Colon (tissue), 2 donors: ENCODE data around the gene TUBB6.

Experiments
- FAIRE-seq: peaks from 2 replicates; lab custom pipeline; 2012; peaks lifted over from hg19 to GRCh38; lab: Jason Lieb, UNC
- donor health status: control.
- donor health status: control.

The TUBB6 gene

GRCh38 chr18:12314591-12315305, 6.7 kb downstream of the TUBB6 start:
- FAIRE-seq, result no peak

- FAIRE-seq, result no peak
These were observed 7.4 kb downstream of the TUBB6 start for GRCh38 chr18:12315490-12315889.

DNA sequence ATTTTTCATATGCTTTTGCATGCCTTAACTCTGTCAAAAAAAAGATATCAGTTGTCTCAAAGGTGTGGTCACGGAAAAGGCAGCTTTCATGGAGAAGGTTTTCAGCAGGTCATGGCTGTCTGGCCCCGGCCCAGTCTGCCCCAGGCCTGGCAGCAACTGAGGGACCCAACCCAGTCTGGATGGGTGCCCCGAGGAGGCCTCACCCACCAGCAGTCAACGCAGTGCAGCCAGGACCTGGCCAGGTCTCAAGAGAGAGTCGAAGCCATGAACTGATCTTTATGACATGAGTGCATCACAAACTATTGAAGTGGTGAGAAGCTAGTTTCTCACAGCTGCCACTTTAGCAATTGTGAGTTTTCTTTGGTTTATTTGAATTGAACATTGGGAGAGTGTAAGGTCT, 7.9 kb downstream of the TUBB6 start:
- no peak for FAIRE-seq

DNA sequence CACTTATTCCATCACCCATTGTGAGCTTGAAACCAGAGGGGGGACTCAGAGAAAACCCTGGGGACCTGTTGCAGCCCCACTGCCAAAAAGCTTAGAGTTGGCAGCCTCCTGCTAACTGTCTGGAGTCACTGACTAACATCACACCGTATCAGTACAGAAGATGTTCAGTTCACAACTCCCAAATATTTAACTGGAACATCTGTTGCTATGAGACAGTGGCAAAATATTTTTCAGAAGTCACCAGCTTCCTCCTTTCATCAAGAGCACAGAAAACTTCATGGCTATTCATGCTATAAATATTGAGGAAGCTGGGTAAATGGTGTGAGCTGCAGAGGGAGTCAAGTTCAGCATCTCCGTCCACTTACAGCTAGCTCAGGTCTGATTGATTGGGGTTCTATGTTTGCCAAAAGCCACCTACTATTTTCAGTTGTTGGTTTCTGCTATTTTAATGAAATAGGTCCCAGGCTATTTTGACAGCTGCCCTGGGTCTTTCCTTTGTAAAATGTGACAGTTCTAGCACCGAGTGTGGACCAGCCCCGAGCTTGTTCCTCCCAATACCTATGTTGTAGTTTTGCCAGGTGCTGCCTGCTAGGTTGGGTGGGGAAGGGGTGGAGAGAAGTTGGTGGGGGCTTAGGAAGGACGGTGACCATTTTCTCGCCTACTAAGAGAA, 9.8 kb downstream of the TUBB6 start:
- FAIRE-seq, result no peak

DNA sequence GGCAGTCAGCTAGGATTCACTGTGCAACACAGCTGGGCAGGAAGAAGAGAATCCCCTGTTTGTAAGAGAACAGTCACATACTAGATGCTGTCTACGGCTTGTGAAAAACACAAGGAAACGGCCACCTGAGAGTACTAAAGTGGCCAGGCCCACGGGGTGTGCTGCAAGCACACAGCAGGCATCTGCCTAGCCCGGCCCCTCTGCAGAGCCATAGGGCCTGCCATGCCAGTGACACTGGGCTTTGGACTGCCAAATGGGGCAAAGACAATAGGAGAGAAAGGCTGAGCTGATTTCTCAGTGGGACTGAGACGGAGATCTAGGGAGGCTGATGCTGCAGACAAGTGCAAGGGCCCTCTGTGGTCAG, 10.3 kb downstream of the TUBB6 start:
- no peak for FAIRE-seq

- FAIRE-seq, result no peak
These were observed 10.8 kb downstream of the TUBB6 start for GRCh38 chr18:12318857-12319256.

- no peak for FAIRE-seq
These were observed 13.3 kb downstream of the TUBB6 start for GRCh38 chr18:12321333-12321732.

DNA sequence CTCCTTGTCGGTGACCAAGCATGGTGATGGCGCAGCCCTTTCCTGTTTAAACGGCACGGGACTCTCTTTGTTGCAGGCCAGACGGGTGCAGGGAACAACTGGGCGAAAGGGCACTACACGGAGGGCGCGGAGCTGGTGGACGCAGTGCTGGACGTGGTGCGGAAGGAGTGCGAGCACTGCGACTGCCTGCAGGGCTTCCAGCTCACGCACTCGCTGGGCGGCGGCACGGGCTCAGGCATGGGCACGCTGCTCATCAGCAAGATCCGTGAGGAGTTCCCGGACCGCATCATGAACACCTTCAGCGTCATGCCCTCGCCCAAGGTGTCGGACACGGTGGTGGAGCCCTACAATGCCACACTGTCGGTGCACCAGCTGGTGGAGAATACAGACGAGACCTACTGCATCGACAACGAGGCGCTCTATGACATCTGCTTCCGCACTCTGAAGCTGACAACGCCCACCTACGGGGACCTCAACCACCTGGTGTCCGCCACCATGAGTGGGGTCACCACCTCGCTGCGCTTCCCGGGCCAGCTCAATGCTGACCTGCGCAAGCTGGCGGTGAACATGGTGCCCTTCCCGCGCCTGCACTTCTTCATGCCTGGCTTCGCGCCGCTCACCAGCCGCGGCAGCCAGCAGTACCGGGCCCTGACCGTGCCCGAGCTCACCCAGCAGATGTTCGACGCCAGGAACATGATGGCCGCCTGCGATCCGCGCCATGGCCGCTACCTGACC, 17.1 kb downstream of the TUBB6 start:
- no peak for FAIRE-seq

DNA sequence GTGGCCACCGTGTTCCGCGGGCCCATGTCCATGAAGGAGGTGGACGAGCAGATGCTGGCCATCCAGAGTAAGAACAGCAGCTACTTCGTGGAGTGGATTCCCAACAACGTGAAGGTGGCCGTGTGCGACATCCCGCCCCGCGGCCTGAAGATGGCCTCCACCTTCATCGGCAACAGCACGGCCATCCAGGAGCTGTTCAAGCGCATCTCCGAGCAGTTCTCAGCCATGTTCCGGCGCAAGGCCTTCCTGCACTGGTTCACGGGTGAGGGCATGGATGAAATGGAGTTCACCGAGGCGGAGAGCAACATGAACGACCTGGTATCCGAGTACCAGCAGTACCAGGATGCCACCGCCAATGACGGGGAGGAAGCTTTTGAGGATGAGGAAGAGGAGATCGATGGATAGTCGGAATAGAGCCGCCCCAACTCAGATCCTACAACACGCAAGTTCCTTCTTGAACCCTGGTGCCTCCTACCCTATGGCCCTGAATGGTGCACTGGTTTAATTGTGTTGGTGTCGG, 17.7 kb downstream of the TUBB6 start:
- FAIRE-seq, result no peak

- no peak for FAIRE-seq
These were observed 18.8 kb downstream of the TUBB6 start for GRCh38 chr18:12326711-12327460.

DNA sequence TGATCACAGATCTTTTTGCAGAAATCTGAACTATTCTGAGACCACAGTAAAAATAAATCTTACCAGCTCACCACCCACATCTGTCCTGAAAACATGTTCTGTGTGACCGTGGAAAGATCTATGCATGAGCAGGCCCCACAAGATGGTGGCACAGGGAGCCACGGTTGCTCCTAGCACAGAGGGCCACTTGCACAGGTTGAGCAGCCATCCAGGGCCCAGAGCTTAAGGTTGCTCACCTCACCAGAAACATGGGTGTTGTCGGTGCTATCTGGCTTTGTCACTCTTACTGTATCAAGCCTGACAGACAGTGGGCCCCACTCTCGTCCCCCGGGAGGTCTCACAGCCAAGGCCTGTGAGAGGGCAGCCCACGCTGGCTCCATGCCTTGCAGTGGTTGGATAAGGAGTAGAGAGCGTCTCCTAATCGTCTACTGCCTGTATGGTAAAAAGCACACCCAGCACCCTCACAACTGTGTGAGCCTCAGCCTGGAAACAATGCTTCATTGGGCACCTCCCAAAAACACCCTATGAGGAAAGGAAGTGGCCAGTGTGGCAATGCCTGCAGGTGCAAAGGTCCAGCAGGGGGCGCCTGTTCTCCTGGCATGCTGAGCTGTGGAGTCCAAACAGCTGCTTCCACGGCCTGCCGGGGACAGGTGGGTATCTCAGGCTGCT, 19.6 kb downstream of the TUBB6 start:
- FAIRE-seq, result no peak

GRCh38 chr18:12328179-12328823, 20.3 kb downstream of the TUBB6 start:
- FAIRE-seq, result no peak

- no peak for FAIRE-seq
These were observed 21.2 kb downstream of the TUBB6 start for GRCh38 chr18:12329125-12329698.

- no peak for FAIRE-seq
These were observed 22.7 kb downstream of the TUBB6 start for GRCh38 chr18:12330766-12331165.

DNA sequence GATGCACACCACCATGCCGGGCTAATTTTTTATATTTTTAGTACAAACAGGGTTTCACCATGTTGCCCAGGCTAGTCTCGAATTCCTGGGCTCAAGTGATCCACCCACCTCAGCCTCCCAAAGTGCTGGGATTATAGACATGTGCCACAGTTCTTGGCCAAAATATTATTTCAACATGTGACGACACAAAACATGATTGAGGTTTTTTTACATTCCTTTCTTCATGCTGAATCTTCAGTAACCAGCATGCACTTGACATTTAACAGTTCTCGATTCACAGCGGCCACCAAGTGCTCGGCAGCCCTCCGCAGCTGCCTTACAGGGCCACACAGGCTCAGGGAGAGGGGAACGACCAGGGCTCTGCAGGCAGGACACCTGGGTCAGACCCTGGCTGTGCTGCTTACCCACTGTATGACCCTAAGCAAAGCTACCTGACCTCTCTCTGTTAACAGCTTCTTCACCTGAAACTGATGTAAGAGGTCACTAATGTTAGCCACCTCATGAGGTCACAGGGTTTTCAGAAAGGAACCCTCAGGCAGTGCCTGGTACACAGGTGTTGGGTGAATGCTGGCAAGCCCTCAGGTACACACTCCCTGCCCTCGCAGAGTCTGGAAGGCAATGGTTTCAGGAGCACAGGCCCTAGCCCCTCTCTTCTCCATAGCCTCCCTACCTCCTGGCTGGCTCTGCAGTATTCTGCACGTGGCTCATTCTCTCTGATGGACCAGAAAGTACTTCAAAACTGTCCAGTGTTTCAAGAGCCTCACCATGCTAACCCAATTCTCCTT, 25.7 kb downstream of the TUBB6 start:
- FAIRE-seq, result no peak

- no peak for FAIRE-seq
These were observed 26.3 kb downstream of the TUBB6 start for GRCh38 chr18:12334366-12334808.

DNA sequence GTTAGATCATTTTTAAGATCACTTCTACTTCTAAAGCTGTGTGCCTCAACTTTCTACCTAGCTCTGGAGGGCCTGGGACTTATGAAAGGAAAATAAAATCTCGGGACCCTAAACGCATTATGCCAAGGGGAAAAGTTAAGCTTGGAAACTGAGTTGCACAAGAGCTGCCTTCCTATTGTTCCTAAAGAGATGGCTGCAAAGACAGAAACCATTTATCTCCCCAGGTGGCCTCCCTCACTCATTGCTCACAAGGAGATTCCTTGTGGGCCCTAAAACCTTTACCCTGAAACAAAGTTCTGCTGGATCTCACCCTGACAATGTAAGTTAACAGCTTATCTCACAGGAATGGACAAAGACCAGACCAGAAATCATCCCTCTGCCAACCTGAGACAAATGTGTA, 26.8 kb downstream of the TUBB6 start:
- no peak for FAIRE-seq

DNA sequence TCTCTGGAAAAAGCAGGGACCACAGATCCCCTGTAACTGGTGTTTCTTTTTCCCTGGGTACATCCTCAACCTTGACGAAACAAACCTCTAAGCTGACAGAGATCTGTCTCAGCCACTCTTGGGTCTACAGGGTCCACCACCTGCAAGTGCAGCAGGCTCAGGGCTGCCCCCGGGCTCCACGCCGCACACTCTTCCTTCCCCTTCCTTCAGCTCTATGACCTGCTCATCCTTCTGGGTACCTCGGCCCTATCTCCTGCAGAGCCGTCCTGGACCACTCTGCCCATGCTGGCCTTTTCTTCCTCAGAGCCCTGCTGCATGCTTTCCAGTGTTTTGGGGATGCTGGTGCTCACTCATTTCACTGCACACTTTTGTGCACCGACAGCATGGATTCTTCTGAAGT, 27.5 kb downstream of the TUBB6 start:
- no peak for FAIRE-seq

DNA sequence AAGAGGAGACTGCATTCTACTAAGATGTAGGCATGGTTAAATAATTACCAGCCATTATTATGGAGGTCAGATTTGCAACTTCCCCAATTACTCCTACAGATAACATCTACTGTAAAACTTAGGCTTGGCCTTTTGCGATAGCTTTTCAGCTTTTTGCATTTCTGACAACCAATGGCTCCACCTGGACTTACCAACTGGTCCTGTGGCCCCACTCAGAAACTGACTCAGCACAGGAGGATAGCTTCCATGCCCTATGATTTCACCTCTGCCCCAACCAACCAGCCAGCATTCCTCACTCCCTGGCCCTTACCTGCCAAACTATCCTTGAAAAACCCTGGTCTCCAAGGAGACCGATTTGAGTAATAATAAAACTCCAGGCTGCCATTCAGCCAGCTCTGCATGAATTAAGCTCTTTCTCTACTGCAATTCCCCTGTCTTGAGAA, 28.2 kb downstream of the TUBB6 start:
- no peak for FAIRE-seq

DNA sequence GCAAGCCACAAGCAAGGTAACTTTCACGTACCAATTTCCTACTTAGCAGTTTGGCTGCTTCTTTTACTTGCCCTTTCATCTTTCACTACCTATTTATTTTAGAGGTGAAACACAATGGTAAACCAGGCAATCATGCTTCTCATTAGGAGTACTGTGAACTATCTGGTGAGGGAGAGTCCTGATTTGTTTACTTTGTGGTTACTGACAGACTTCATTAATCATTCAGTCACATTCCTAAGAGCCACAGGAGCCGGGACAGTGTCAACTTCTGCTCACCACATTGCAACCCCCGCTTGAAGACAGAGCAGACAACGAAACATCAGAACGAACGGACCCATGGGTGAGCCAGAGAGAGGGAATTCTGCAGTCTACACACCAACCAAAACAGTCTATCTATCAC, 28.8 kb downstream of the TUBB6 start:
- FAIRE-seq, result no peak
